HCT116 (cell line): Measurements from ENCODE around the gene HOXD11. TPM values are rescaled to one million over a fixed set of nuclear protein-coding genes. Genes with fewer than 3 reads are reported as not detected.

Source experiments
- ATAC-seq: fragments of 200-7000 bp; cut with Tn5 transposase; 2 replicates; pipeline ENCODE4 v1.9.1; 2020; ENCODE audit warnings: mild to moderate bottlenecking, moderate library complexity
- BruUV-seq: library from RNA; stranded (reverse); fragments of 400-500 nt; replicated peaks from 2 replicates; lab custom pipeline; 2021; lab: Mats Ljungman, UMichigan
- CTCF ChIA-PET: fragments of 300-600 bp; sonication (Branson Sonifier 250); formaldehyde crosslinking; loops from one replicate; lab custom pipeline; 2021; ENCODE audit warnings: antibody characterized with exemption; lab: Charles Lee
- POLR2A ChIA-PET: fragments of 300-600, 350-600 bp; sonication (Branson Sonifier 250); formaldehyde crosslinking; loops from one replicate; lab custom pipeline; 2021; ENCODE audit warnings: antibody characterized with exemption; lab: Charles Lee
- RAD21 ChIA-PET, 2 experiments: fragments of 300-600 bp; sonication (Branson Sonifier 250); formaldehyde crosslinking; loops; one replicate each; lab custom pipeline; 2023; ENCODE audit warnings: low total read pairs in 2 of 2; ENCODE audit not compliant: uncharacterized antibody in 2 of 2, unreplicated experiment in 2 of 2, low non-redundant PET in 1 of 2; lab: Charles Lee
- DNase-seq: peaks from one replicate; pipeline ENCODE4 v3.0.0-alpha.2; 2010; ENCODE audit warnings: low read depth, low spot score
- H2AFZ ChIP-seq: fragments of 200-600 bp; shearing (Covaris generic), sonication (generic); 2 replicates; pipeline ENCODE4 v1.6.1; 2017; ENCODE audit warnings: low read depth, mixed run types, mixed read lengths, antibody characterized with exemption, low read length; ENCODE audit not compliant: poor library complexity, severe bottlenecking
- H3K27ac ChIP-seq: 2 replicates; pipeline ENCODE4 v1.5.1; 2012; ENCODE audit warnings: low read depth, low read length
- H3K27me3 ChIP-seq: fragments of 200-600 bp; sonication (generic); 2 replicates; pipeline ENCODE4 v1.6.1; 2016; ENCODE audit warnings: mixed run types, low read length, mixed read lengths; ENCODE audit not compliant: insufficient read depth
- H3K36me3 ChIP-seq, 2 experiments: fragments of 200-500 bp in 1 of 2; fragments of 200-600 bp in 1 of 2; sonication (Bioruptor generic) in 1 of 2; sonication (generic) in 1 of 2; 2 replicates each; pipeline versions ENCODE4 v1.5.1 to v1.6.1; 2014 to 2016; ENCODE audit warnings: low read length in 2 of 2, inconsistent platforms in 1 of 2, mixed read lengths in 1 of 2, mixed run types in 1 of 2; ENCODE audit not compliant: insufficient read depth in 2 of 2, control insufficient read depth in 1 of 2
- H3K4me1 ChIP-seq, 2 experiments: fragments of 200-600 bp in 1 of 2; sonication (generic) in 1 of 2; 2 replicates each; pipeline versions ENCODE4 v1.5.1 to v1.6.1; 2012 to 2017; ENCODE audit warnings: low read length in 2 of 2, inconsistent platforms in 1 of 2, mild to moderate bottlenecking in 1 of 2, mixed read lengths in 1 of 2, mixed run types in 1 of 2, moderate library complexity in 1 of 2; ENCODE audit not compliant: insufficient read depth in 2 of 2, control insufficient read depth in 1 of 2
- H3K4me2 ChIP-seq: fragments of 200-600 bp; sonication (generic); 2 replicates; pipeline ENCODE4 v1.6.1; 2017; ENCODE audit warnings: mixed run types, low read length, mixed read lengths
- H3K4me3 ChIP-seq, 2 experiments: fragments of 200-600 bp in 1 of 2; sonication (generic) in 1 of 2; replicated peaks in 1 of 2; 2 replicates each; pipeline ENCODE4 v1.5.1; 2011 to 2016; ENCODE audit warnings: low read length in 2 of 2, control low read depth in 1 of 2, low read depth in 1 of 2, mild to moderate bottlenecking in 1 of 2, mixed read lengths in 1 of 2, mixed run types in 1 of 2
- H3K79me2 ChIP-seq: fragments of 200-600 bp; sonication (generic); 2 replicates; pipeline ENCODE4 v1.6.1; 2017; ENCODE audit warnings: mild to moderate bottlenecking, mixed run types, low read length, moderate library complexity, mixed read lengths; ENCODE audit not compliant: insufficient read depth
- H3K9ac ChIP-seq: fragments of 200-600 bp; sonication (generic); 2 replicates; pipeline ENCODE4 v1.6.1; 2016; ENCODE audit warnings: low read length, mixed read lengths
- H3K9me2 ChIP-seq: fragments of 200-600 bp; sonication (generic), shearing (Covaris generic); 2 replicates; pipeline ENCODE4 v1.6.1; 2017; ENCODE audit warnings: mixed run types, mild to moderate bottlenecking, moderate library complexity; ENCODE audit not compliant: insufficient read depth
- H3K9me3 ChIP-seq, 2 experiments: fragments of 200-500 bp in 1 of 2; fragments of 200-600 bp in 1 of 2; sonication (Bioruptor generic) in 1 of 2; sonication (generic) in 1 of 2; 2 replicates each; pipeline ENCODE4 v1.6.1; 2014 to 2017; ENCODE audit warnings: low read length in 2 of 2, mixed read lengths in 2 of 2, inconsistent platforms in 1 of 2, low read depth in 1 of 2, mild to moderate bottlenecking in 1 of 2, mixed run types in 1 of 2, moderate library complexity in 1 of 2; ENCODE audit not compliant: control insufficient read depth in 1 of 2, insufficient read depth in 1 of 2
- H4K20me1 ChIP-seq: fragments of 200-600 bp; sonication (generic), shearing (Covaris generic); 2 replicates; pipeline ENCODE4 v1.6.1; 2017; ENCODE audit warnings: mixed run types, mild to moderate bottlenecking, moderate library complexity; ENCODE audit not compliant: insufficient read depth
- ATF3 ChIP-seq: IDR thresholded peaks from 2 replicates; pipeline ENCODE4 v1.6.1; 2012
- CBX3 ChIP-seq: IDR thresholded peaks from 2 replicates; pipeline ENCODE4 v1.6.1; 2012; ENCODE audit warnings: low read depth
- CEBPB ChIP-seq: IDR thresholded peaks from 2 replicates; pipeline ENCODE4 v1.6.1; 2012; ENCODE audit warnings: low read depth
- CTCF ChIP-seq, 3 experiments: fragments of 200-600 bp in 1 of 3; sonication (generic) in 1 of 3; IDR thresholded peaks in 2 of 3; conservative IDR thresholded peaks in 1 of 3; 2 replicates each; pipeline ENCODE4 v1.5.1; 2012 to 2017; ENCODE audit warnings: low read depth in 2 of 3, low read length in 2 of 3, antibody characterized with exemption in 1 of 3, borderline replicate concordance in 1 of 3, control low read depth in 1 of 3, mild to moderate bottlenecking in 1 of 3, mixed read lengths in 1 of 3, mixed run types in 1 of 3, moderate library complexity in 1 of 3; ENCODE audit not compliant: insufficient read depth in 1 of 3
- EGR1 ChIP-seq: IDR thresholded peaks from 2 replicates; pipeline ENCODE4 v1.6.1; 2012; ENCODE audit warnings: low read depth
- EZH2 ChIP-seq: fragments of 200-600 bp; sonication (generic); IDR thresholded peaks from 2 replicates; pipeline ENCODE4 v1.6.1; 2017; ENCODE audit warnings: antibody characterized with exemption, mixed run types
- EZH2phosphoT487 ChIP-seq: fragments of 200-600 bp; IDR thresholded peaks from 2 replicates; pipeline ENCODE4 v1.6.1; 2018; ENCODE audit warnings: antibody characterized with exemption, borderline replicate concordance
- FOSL1 ChIP-seq: IDR thresholded peaks from 2 replicates; pipeline ENCODE4 v1.6.1; 2012; ENCODE audit warnings: low read depth
- MAX ChIP-seq: IDR thresholded peaks from 2 replicates; pipeline ENCODE4 v1.6.1; 2012
- POLR2A ChIP-seq: IDR thresholded peaks from 2 replicates; pipeline ENCODE4 v1.7.0; 2011; ENCODE audit warnings: borderline replicate concordance; ENCODE audit not compliant: insufficient read depth, insufficient read length; ENCODE audit errors: extremely low read depth
- POLR2AphosphoS5 ChIP-seq: IDR thresholded peaks from 2 replicates; pipeline ENCODE4 v1.6.1; 2011; ENCODE audit warnings: mild to moderate bottlenecking, low read depth, low read length, moderate library complexity
- RAD21 ChIP-seq: IDR thresholded peaks from 2 replicates; pipeline ENCODE4 v1.6.1; 2012; ENCODE audit warnings: low read depth, mild to moderate bottlenecking
- REST ChIP-seq: IDR thresholded peaks from 2 replicates; pipeline ENCODE4 v1.6.1; 2012; ENCODE audit warnings: low read depth
- SRF ChIP-seq: IDR thresholded peaks from 2 replicates; pipeline ENCODE4 v1.6.1; 2012; ENCODE audit warnings: low read depth
- TCF7L2 ChIP-seq: IDR thresholded peaks from 2 replicates; pipeline ENCODE4 v1.7.0; 2011; ENCODE audit warnings: borderline replicate concordance, inconsistent platforms; ENCODE audit not compliant: insufficient read depth, insufficient read length; ENCODE audit errors: extremely low read depth
- YY1 ChIP-seq: IDR thresholded peaks from 2 replicates; pipeline ENCODE4 v1.6.1; 2011; ENCODE audit warnings: low read length, low read depth, moderate library complexity, mild to moderate bottlenecking; ENCODE audit not compliant: insufficient replicate concordance; ENCODE audit errors: extremely low read depth
- ZBTB33 ChIP-seq: IDR thresholded peaks from 2 replicates; pipeline ENCODE4 v1.6.1; 2011; ENCODE audit warnings: mild to moderate bottlenecking, low read length, moderate library complexity; ENCODE audit not compliant: insufficient replicate concordance; ENCODE audit errors: extremely low read depth
- ZFX ChIP-seq: fragments of 450-650 bp; IDR thresholded peaks from 2 replicates; pipeline ENCODE4 v1.6.1; 2017
- ZNF274 ChIP-seq: fragments of 200-500 bp; sonication (Bioruptor generic); IDR thresholded peaks from 2 replicates; pipeline ENCODE4 v1.6.1; 2014; ENCODE audit warnings: mild to moderate bottlenecking, low read depth, low read length, inconsistent platforms
- intact Hi-C: fragments of 100-400 bp; cut with micrococcal nuclease; formaldehyde crosslinking; loops from 2 replicates; pipeline ENCODE4 v1.10.0; 2022
- total RNA-seq: library from RNA; stranded (reverse); gene quantifications from one replicate; pipeline ENCODE4 v1.2.1, GENCODE V29; 2021; ENCODE audit not compliant: unreplicated experiment

Gene HOXD11
- total RNA-seq, 1 experiment from 2014 or later: not detected

- ChIA-PET RAD21 (no interaction called here), POLR2A (no interaction called here)
- BruUV-seq: no TSS peak
These were observed 10.8 kb downstream of the HOXD11 start for GRCh38 chr2:176117823-176118371.

More at GRCh38 chr2:176117823-176118371, 10.8 kb downstream of the HOXD11 start:
- H3K9me3 ChIP-seq: no peaks in the 10 kb centered on the region
- no peaks in the 10 kb centered on the region for H3K9me2 ChIP-seq
- intact Hi-C loops: no loop called here
- no peak overlapping the region for H2AFZ ChIP-seq
- CTCF ChIA-PET: no interaction called here
- H3K9ac ChIP-seq: no peak overlapping the region
- H3K4me2 ChIP-seq: no peak overlapping the region
- H3K4me1 ChIP-seq: peaks cover 0 to 5% of the 10 kb centered on the region in 2 experiments; a peak in 1 of 4 replicates
- no peaks in the 10 kb centered on the region for H3K36me3 ChIP-seq
- H3K4me3 ChIP-seq: no peak overlapping the region
- ATAC-seq (no peak), DNase-seq (no peak)
- TF ChIP-seq ZBTB33: no peak
- no peak for TF ChIP-seq EGR1
- TF ChIP-seq CBX3: no peak
- TF ChIP-seq REST: no peak
- no peak for TF ChIP-seq FOSL1
- no peak for TF ChIP-seq TCF7L2
- TF ChIP-seq MAX: no peak
- TF ChIP-seq POLR2A: no peak
- no peak for TF ChIP-seq YY1
- TF ChIP-seq EZH2phosphoT487: no peak
- no peak for TF ChIP-seq CTCF (IDR thresholded peaks at IDR 0.05 in 2 of 3, conservative IDR thresholded peaks at IDR 0.05 in 1 of 3; ENCODE audit: borderline replicate concordance in 1 of 3, insufficient read depth in 1 of 3, low read depth in 2 of 3, low read length in 2 of 3)
- no peak for TF ChIP-seq RAD21
- no peak for TF ChIP-seq CEBPB
- no peak for TF ChIP-seq ATF3
- no peak for TF ChIP-seq EZH2
- TF ChIP-seq POLR2AphosphoS5: no peak
- TF ChIP-seq ZFX: no peak
- no peak for TF ChIP-seq ZNF274
- no peak for TF ChIP-seq SRF
- H3K27ac ChIP-seq: no peak overlapping the region
- H4K20me1 ChIP-seq: no peaks in the 10 kb centered on the region
- H3K27me3 ChIP-seq: no peaks in the 10 kb centered on the region
- no peaks in the 10 kb centered on the region for H3K79me2 ChIP-seq
